Measurements from ENCODE around the gene LRBA.
"Not testable (repeated sequence)": the region's sequence is repeated elsewhere in the genome, so short reads cannot be mapped to it uniquely, and the experiment has no call there.

The LRBA gene

DNA sequence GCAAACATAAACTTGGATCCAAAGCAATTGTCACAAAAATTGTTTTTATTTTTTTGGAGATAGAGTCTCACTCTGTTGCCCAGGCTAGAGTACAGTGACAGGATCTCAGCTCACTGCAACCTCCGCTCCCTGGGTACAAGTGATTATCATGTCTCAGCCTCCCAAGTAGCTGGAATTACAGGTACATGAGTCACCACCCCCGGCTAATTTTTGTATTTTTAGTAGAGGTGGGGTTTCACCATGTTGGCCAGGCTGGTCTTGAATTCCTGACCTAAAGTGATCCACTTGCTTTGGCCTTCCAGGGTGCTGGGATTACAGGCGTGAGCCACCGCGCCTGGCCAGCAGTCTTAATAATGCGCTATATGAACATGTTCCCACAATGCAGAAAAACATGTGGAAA, 272.2 kb downstream of the LRBA start:
- not testable (repeated sequence) for DNase-seq (ENCODE audit: low spot score)

DNA sequence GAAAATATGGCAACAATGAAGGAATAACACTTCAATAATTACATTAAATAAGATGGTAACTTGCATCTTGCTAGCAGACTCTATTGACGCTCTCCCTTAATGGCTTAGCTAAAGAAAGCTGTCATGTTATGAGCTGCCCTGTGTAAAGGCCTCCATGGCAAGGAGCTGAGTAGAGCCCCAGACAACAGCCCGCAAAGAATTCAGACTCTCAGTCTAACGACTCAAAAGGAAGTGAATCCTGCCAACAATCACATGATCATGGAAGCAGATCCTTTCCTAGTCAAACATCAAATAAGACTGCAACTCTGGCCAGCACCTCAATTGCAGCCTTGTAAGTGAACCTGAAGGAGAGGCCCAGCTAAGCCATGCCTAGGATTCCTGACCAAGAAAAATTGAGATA, 275.5 kb downstream of the LRBA start:
- no peak for DNase-seq (ENCODE audit: low spot score)

GRCh38 chr4:150725957-150726523, 289.0 kb downstream of the LRBA start:
- no peak for DNase-seq (ENCODE audit: low spot score)

DNA sequence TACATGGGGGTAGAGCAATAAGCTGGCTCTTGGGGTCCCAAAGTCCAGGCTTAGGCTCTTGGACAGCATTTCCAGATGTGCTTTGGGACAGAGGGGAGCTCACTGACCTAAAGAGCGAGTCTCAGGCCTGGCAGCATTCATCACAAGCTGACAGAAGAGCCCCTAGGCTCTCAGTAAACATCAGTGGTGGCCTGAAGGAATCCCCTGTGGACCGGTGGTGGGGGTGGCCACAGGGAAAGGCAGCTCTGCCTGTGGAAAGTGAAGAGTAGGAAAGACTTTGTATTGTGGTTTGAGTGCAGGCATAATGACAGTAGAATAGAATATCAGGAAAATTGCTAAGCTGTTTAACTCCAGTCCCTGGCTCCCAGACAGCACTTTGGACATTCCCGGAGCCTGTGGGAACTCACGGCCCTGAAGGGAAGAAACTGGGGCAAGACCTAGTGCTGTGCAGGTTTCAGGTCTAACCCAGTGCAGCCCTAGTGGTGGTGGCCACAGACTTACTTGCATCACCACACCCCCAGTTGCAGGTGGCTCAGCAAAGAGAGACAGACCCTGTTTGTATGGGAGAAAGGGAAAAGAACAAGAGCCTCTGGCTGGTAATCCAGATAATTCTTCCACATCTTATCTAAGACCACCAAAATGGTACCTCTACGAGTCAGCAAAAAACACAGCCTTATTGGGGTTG, 291.2 kb downstream of the LRBA start:
- DNase-seq (ENCODE audit: low spot score): no peak

- DNase-seq (ENCODE audit: low spot score): no peak
Measured at GRCh38 chr4:150722908-150723362, 292.1 kb downstream of the LRBA start.

DNA sequence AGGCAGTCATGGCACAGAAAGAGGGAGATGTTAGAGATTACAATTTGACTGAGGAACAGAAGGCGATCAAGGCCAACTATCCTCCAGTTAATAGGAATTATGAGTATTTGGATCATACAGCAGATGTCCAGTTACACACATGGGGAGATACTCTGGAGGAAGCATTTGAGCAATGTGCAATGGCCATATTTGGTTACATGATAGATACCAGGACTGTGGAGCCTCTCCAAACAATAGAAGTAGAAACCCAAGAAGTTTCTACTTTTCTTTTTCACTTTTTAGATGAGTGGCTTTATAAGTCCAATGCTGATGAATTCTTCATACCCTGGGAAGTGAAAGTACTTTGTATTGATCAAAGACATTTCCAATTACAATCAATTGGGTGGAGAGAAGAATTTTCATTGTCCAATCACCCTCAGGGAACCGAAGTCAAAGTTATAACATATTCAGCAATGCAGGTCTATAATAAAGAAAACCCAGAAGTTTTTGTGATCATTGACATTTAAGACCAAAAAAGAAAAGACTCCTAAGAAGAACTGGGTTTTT, 294.0 kb downstream of the LRBA start:
- DNase-seq (ENCODE audit: low spot score): no peak

DNA sequence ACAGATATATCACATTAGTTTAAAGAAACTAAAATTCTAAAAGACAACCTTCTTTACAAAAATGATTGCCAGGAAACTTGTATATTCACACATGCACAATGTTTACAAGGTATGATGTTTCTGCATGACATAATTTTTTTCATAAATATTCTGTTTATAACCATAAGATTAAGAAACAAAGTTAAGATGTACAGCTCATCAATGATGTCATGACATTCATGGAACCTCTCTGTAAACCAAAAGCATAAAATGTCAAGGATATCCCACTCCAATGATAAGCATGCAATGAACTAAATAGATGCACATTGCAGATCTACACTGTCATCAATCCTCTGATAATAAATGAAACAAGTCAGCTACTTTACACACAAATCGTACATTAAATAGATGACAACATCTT, 297.1 kb downstream of the LRBA start:
- DNase-seq (ENCODE audit: low spot score): no peak

DNA sequence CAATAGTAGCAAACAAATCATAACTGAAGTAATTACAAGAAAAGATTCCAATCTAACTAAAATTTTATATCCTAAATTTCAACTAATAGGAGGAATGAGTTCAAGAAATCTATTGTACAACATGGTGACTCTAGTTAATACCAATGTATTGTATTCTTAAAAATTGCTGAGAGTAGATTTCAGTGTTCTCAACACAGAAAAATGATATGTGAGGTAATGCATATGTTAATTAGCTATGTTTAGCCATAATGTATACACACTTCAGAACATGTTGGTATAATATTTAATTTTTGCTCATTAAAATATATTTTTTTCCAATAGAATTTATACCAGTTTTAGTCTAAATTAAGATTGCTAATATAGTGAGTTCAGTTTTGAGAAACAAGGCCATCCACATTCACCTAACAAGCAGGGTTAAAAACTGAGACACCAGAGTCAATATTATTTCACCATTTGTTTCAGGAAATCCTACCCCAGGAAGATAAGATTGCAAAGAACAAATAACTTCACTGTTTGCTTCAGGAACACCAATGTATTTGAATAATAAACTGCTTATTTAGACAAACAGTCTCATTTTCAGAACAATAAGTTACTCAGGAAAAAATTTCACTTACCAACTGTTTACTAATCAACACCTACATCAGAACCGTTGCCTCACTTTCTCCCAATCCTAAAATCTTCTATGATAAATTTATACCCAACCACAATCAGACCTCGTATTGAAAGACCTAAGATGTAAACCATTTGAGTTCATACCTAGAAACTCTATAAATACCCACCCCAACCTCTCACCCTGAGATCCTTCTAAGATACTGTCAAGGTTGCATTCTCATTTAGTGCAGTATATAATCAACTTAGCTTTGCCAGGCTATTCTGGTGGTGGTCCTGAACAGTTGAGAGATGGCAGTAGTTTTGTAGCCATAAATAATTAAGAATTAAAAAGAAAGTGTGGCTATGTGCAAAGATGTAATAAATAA, 300.3 kb downstream of the LRBA start:
- DNase-seq (ENCODE audit: low spot score): no peak

- no peak for DNase-seq (ENCODE audit: low spot score)
Measured at GRCh38 chr4:150713251-150713650, 301.8 kb downstream of the LRBA start.

GRCh38 chr4:150710770-150711375, 304.2 kb downstream of the LRBA start:
- no peak for DNase-seq (ENCODE audit: low spot score)

DNA sequence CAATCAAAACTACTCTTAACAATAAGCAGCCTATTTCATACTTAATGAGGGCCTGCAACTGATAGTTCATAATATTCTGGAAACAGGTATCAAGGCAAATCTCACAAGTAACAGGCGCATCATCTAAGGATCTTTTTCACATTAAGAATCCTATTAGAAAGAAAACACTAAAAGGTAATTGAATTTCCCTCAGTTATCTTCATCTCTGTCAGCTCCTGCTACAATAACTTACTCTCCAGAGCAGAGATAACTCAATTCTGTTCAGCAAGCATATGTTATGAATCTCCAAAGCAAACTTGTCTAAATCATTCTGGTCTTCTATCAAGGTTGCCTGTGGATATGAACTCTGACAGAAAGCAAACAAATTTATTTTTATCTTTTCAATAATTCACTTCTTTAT, 307.1 kb downstream of the LRBA start:
- DNase-seq (ENCODE audit: low spot score): no peak

GRCh38 chr4:150699599-150699998, 315.5 kb downstream of the LRBA start:
- no peak for DNase-seq (ENCODE audit: low spot score)

DNA sequence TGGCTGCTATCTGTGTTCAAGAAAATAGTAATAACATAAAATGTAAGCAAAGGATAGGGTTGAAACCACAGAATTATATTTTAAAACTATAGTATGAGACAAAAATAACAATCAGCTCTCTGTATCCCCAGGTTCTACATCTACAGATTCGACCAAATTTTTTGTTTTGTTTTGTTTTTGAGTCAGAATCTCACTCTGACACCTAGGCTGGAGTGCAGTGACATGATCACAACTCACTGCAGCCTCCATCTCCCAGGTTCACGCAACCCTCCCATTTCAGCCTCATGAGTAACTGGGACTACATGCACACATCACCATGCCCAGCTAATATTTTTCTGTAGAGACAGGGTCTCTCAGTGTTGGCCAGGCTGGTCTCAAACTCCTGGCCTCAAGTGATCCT, 319.9 kb downstream of the LRBA start:
- no peak for DNase-seq (ENCODE audit: low spot score)

- DNase-seq (ENCODE audit: low spot score): no peak
Measured at GRCh38 chr4:150694438-150694837, 320.6 kb downstream of the LRBA start.

- no peak for DNase-seq (ENCODE audit: low spot score)
Measured at GRCh38 chr4:150683775-150684350, 331.2 kb downstream of the LRBA start.

GRCh38 chr4:150682126-150682525, 333.0 kb downstream of the LRBA start:
- DNase-seq (ENCODE audit: low spot score): no peak

DNA sequence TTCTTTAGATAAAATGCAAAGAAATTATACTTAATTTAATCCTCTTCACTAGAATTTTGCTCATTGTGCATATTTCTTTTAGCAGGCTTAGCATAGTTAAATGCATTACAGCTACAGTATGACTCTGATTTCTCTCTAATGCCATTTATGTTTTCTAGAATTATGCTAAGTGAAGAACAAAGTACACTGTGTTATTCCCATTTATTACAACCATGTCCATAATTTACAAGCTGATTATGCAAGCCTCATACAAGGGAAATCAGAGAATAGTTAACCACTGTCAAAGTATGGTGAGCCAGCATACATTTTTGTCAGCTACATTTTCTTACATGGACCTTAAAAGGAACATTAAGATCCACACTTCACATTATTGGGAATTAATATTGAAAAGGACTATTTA, 334.0 kb downstream of the LRBA start:
- no peak for DNase-seq (ENCODE audit: low spot score)

DNA sequence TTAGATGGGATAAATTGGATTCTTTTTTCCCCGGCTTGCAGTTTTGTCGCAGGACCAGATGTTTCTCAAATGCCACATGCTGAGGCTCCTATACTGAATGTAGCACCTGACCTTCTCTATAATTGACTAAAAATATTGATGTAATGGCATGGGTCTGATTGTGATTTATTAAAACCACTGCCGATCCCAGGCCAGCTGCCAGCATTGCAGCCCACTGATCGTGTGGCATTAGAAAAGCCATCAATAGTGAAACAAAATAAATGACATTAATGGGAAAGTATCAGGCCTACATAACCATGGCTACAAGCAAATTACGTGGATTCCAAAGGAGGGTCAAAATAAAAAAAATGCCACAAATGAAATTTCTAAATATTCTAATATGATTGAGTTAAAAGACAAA, 334.4 kb downstream of the LRBA start:
- DNase-seq (ENCODE audit: low spot score): no peak

- no peak for DNase-seq (ENCODE audit: low spot score)
Measured at GRCh38 chr4:150679765-150680343, 335.2 kb downstream of the LRBA start.

DNA sequence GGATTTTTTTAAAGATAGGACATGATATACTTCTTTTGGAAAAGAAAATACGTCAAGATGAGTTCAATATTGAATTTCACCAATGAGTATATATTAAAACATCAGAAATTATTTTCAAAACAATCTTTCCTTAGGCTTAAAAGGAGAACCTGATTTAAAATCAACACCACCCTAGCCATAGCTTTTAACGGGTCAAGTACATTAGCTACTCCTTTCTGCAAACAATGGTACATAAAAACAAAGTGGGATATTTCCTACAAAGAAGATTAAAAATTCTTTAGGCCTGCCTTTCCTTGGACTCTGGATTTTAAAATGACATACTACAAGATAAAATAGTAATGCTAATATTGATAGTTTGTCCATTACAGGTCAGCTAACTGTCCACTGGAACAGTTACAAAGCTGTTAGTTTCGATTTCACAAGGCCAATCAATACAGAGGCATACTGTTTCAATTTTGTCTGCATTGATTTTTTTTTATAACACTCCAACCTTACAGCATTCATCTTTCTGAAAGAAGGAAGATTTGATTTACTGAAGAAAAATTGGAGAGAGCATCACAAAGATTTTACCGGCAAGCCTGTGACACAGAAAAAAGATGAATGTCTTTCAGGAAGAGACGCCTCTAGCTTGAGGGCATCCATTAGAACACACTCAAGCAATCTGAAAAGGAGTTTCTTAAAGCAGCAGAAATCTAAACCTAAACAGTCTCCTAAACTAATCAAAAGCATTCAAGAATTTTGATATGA, 335.9 kb downstream of the LRBA start:
- DNase-seq (ENCODE audit: low spot score): no peak

DNA sequence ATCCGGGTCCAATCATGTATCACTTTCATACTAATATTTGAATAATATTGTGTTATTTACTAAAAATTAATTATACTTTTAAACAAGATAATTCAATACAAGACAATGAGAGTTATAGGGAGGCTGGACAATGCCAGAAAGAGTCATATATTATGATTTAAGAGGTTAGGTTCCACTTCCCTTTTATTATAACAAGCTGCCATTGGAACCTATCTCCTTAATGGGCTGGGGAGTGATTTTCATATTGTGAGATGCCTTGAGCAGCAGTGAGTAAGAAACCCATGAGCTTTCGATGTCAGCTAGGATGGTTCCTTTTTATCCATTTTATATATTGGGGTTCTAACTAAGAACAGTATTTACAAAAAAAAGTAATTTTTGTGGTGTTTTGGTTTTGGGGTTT, 341.3 kb downstream of the LRBA start:
- no peak for DNase-seq (ENCODE audit: low spot score)
